Measurements from ENCODE around the gene PDE11A.

GRCh38 chr2:177635696-177636095 lies 436.9 kb downstream of the PDE11A start:
- TF ChIP-seq, protein P1, sequence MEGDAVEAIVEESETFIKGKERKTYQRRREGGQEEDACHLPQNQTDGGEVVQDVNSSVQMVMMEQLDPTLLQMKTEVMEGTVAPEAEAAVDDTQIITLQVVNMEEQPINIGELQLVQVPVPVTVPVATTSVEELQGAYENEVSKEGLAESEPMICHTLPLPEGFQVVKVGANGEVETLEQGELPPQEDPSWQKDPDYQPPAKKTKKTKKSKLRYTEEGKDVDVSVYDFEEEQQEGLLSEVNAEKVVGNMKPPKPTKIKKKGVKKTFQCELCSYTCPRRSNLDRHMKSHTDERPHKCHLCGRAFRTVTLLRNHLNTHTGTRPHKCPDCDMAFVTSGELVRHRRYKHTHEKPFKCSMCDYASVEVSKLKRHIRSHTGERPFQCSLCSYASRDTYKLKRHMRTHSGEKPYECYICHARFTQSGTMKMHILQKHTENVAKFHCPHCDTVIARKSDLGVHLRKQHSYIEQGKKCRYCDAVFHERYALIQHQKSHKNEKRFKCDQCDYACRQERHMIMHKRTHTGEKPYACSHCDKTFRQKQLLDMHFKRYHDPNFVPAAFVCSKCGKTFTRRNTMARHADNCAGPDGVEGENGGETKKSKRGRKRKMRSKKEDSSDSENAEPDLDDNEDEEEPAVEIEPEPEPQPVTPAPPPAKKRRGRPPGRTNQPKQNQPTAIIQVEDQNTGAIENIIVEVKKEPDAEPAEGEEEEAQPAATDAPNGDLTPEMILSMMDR (IDR thresholded peaks at IDR 0.05; ENCODE audit: insufficient read depth, low read length, poor library complexity, severe bottlenecking), result no peak
- no peak for TF ChIP-seq EZH2phosphoT487 (conservative IDR thresholded peaks at IDR 0.05; ENCODE audit: low read length)

Measured in SU-DHL-6 (cell line).